Astrocyte (in vitro differentiated cells and primary cell): ENCODE data around the gene LRRC8A.

Source experiments
- CTCF ChIP-seq: IDR thresholded peaks from 2 replicates; pipeline ENCODE4 v1.5.1; 2011; ENCODE audit warnings: low read depth, mild to moderate bottlenecking, inconsistent platforms, low read length, moderate library complexity; ENCODE audit not compliant: insufficient read depth
- EZH2 ChIP-seq: IDR thresholded peaks from 2 replicates; pipeline ENCODE4 v1.6.1; 2012; ENCODE audit warnings: mild to moderate bottlenecking, low read length, inconsistent platforms; ENCODE audit not compliant: insufficient read depth

GRCh38 chr9:128887049-128887448 lies 5.1 kb downstream of the LRRC8A start:
- TF ChIP-seq EZH2 (no peak), CTCF (no peak)
